HG03135 (cell line): ENCODE results near the gene PDZK1IP1.
"Not testable (repeated sequence)": the region's sequence is repeated elsewhere in the genome, so short reads cannot be mapped to it uniquely, and the experiment has no call there.

Experiments
- ATAC-seq: cut with Tn5 transposase; IDR thresholded peaks from one replicate; pipeline ENCODE4 v1.9.1; 2021; ENCODE audit warnings: mild to moderate bottlenecking, moderate library complexity; ENCODE audit not compliant: unreplicated experiment

PDZK1IP1 gene

DNA sequence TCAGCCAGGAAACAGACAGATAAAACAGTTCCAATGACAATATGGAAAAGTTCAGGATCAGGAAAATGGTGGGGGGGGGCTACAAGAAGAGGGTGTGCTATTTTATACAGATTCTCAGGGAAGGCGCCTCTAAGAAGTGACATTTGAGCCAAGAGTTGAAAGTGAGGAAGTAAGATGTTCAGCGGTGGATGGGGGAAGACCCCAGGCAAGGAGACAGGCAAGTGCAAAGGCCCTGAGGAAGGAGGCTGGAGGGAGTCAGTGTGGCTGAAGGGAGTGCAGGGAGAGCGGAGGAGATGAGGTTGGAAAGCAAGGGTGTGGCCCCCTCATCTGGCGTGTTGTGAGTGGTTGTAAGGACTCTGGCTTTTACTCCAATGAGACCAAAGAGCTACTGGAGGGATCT lies 8.4 kb upstream of the PDZK1IP1 start:
- no peak for ATAC-seq

DNA sequence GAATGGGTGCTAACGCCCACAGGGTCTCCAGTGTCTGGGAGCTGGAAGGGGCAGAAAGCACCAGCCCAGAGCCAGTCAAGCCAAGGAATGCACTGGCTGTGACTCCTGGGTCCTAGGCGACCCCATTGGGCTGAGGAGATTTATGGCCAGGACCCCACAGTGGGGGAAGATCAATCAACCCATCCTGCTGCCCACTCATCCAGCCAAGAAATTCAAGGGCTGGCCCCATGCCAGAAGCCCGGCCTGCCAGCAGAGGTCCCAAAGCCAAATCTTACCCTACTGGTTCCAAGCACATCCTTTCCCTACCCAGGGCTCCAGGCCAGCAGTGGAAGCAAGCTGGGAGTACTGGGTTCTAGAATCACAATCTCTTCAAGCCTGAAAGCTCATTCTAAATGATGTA lies 6.8 kb upstream of the PDZK1IP1 start:
- no peak for ATAC-seq

DNA sequence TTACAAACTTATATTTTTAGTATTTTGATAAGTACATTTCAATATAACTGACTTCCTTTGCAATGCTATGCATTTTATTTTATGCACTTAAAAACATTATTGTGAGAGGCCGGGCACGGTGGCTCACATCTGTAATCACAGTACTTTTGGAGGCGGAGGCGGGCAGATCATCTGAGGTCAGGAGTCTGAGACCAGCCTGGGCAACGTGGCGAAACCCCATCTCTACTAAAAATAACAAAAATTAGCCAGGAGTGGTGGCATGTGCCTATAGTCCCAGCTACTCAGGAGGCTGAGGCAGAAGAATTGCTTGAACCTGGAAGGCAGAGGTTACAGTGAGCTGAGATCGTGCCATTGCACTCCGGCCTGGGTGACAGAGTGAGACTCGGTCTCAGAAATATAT lies 6.1 kb upstream of the PDZK1IP1 start:
- not testable (repeated sequence) for ATAC-seq

DNA sequence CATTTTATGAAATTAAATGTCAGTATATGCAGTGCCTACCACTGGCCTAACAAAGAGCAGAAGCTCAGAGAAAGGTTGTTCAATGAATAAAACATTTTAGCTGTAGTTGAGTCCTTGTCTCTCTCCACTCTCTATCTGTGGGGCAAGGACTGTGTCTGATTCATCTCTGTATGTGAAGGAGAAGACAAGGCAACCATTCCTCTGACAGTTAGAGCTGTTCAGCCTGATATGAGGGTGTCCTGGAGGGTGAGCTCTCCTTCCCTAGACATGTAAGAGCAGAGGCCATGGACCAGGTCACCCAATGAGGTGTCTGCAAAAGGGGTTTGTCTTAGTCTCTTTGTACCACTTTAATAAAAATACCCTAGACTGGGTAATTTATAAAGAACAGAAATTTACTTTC lies 4.5 kb upstream of the PDZK1IP1 start:
- ATAC-seq = no peak

DNA sequence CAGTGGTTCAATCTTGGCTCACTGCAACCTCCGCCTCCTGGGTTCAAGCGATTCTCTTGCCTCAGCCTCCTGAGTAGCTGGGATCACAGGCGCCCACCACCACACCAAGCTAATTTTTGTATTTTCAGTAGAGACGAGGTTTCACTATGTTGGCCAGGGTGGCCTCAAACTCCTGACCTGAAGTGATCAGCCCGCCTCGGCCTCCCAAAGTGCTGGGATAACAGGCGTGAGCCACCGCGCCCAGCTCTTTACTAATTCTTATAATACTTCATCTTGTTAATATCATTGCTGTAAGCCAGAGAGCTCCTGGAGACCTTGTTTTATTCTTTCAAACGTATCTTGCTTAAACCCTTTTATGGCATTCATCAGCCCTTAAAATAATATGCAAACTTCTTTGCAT lies 3.7 kb upstream of the PDZK1IP1 start:
- ATAC-seq = not testable (repeated sequence)

DNA sequence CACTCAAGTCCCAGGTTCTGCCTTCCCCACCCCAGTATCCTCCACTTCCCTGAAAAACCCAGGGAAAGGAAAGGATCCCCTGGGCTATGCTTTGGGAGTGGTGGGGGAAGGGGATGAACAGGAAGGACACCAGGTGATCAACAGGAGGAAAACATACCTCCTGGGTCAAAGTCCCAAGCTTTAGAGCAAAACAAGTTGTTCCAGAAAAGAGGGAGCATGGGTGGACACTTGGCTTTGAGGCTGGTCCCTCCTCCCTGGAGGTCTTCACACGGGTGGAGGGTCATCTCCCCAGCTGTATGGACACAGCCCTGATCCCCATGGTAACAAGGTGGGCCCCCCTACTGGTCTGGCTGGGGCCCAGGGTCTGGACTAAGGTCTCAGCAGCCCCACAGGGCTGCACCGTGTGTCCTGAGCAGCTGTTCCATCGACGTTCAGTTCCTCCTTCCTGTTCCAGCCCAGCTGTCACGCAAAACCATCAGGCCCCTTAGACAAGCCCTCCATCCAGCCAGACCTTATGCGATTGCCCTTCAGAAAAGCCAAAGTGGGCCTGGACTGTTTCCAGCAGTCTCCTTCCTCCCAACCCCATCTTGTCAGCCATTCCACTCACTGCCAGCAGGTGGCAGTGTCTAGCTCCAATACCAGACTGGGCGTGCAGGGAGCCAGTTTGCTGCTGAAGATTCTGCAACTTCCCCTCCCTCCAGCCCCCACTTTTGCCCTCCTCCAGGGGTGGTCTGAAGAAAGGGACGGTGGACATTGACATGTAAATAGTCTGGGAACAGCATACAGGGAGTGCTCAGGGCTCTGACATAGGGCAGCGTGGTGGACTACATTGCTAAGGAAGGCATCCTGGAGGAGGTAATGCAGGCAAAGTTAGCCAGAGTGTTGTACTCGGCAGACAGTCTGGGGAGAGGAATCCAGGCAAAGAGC lies 2.9 kb upstream of the PDZK1IP1 start:
- peak; percentile 64 for ATAC-seq

DNA sequence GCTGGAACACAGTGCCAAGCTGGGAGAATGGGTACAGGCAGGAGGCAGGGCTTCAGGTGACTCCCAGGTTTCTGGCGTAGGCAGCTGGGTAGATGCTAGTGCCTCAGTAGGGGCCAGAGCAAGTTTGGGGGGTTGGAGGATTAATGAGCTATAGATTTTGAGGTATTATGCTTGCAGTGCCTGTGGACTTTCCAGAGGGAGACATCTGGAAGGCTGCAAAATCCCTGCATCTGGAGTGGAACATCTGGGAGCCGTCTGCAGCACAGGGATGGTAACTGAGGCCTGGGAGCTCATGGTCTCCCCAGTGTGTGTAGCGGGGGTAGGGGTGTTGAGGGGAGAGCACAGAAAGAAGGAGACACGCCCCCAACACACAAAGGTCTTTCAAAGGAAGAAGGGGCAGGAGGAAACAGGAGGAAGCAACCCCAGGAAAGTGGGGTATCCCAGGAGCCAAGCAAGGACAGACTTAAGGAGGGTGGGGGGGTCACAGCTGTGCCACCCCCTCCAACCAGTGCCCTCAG lies 2.2 kb upstream of the PDZK1IP1 start:
- ATAC-seq = no peak

DNA sequence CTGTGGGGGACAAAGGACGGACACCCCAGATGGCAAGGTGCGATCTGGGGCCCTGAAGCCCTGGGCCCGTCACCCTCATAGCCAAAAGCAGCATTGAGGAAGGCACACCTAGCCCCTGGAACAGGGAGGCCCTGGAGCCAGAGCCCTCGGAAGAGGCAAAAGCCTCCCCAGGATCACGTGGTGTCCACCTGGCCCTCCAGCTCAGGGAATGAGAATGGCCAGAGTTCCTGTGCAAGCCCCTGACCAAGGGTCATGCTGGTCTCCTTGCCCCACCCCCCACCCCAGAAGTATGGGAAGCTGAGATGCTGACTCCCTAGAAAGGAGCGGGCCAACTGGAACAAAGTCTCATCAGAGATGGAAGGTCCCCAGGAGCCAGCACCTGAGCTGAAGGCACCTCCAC lies 1.0 kb upstream of the PDZK1IP1 start:
- no peak for ATAC-seq

DNA sequence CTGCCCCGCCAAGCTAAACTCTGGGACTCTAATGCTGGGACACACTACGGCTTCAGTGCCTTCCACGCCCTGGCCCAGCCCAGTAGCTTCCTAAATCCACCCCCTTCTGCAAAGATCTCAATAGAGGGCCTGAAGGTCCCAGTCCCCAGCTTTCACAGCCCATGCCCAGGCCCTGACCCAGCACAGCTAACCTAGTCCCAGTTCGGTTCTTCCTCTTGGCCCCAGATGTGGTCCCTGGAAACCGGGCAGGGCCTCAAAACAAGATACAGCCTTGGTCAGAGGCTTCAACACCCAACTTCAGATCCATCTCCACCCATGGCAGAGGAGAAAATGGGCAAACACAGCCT lies 646 bp upstream of the PDZK1IP1 start:
- no peak for ATAC-seq

DNA sequence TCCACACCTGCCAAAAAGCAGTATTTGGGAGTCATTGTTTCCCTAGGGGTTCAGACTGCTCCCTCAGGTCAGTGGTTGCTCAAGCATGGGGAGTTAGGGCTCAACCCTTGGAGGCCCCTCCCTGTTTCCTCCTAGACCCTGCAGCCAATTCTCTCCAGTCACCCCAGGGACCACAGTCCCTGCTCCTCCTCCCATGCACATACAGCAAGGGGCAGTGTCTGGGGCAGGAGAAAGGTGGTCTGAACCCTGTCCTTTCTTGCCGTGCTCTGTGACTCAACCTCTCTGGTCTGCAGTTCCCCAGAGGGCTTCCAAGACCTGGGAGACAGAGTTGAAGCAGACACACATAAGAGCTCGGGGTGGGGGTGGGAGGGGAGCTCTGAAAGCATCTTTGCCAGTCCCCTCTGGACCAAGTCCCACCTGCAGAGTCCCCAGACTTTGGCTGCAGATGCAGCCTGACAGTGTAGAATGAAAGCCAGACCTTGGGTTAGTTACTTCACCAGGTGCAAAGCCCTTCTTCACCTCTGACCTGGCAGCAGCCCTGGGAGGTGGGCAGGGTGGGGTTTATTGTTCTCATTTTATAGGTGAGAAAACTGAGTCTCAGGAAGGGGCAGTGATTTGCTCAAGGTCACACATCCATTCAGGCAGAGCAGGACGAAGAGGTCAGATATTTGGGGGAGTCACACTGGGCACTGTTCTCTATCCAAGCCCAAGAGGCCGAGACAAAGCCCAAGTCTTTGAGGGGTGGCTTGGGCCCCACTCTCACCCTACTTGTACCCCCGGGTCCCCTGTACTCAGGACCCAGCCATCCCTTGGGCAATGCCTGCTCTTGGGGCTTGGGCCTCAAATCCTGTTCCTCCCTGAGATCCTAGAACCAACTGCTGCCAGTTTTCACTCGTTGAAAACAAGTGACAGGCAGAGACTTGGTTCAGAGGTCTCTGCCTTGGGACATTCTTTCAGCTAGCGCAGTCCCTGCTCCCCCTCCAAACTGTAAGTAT lies 748 bp downstream of the PDZK1IP1 start:
- no peak for ATAC-seq

DNA sequence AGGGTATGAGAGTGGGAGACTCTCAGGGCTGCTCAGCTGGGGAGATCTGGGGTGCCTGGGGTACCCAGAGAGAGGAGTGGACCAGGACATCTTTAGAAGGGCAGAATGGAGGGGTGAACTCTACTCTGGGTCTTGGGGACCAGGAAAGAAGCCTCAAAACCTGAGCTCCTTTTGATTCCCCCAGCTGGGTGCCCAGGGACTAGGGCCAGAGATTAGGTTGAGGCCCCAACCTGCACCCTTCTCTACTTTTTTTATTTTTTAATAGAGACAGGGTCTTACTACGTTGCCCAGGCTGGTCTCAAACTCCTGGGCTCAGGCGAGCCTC lies 1.9 kb downstream of the PDZK1IP1 start:
- ATAC-seq = no peak

DNA sequence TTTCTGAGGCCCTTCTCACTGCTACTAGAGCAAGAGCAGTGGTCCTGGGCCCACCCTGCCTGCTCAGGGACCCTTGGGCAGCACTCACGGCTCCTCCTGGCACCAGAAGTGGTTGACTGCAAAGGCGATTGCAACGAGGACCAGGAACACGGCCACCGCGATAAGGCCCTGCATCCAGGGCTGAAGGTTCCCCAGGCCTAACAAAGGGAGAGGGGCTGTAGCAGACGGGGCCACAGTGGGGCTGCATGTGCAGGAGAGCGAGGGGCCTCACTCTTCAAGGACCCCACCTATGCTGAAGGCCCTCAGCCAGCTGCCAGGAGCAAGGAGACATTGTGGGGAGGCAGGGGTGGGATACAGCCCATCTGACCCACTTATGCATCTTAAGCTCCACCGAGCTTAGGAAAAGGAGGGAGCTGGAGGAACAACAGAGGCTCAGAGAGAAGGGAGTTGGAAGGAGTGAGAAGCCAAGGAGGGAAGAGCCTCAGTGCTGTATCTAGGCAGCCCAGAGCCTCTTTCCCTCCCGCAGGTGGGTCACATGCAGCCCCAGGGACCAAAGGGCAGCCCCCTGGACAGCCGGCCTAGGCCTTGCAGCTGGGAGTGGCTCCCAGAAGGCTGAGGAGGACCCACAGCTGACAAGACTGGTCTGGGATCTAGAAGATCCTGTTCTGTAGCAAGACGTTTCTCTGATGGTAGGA lies 2.5 kb downstream of the PDZK1IP1 start:
- ATAC-seq = no peak

DNA sequence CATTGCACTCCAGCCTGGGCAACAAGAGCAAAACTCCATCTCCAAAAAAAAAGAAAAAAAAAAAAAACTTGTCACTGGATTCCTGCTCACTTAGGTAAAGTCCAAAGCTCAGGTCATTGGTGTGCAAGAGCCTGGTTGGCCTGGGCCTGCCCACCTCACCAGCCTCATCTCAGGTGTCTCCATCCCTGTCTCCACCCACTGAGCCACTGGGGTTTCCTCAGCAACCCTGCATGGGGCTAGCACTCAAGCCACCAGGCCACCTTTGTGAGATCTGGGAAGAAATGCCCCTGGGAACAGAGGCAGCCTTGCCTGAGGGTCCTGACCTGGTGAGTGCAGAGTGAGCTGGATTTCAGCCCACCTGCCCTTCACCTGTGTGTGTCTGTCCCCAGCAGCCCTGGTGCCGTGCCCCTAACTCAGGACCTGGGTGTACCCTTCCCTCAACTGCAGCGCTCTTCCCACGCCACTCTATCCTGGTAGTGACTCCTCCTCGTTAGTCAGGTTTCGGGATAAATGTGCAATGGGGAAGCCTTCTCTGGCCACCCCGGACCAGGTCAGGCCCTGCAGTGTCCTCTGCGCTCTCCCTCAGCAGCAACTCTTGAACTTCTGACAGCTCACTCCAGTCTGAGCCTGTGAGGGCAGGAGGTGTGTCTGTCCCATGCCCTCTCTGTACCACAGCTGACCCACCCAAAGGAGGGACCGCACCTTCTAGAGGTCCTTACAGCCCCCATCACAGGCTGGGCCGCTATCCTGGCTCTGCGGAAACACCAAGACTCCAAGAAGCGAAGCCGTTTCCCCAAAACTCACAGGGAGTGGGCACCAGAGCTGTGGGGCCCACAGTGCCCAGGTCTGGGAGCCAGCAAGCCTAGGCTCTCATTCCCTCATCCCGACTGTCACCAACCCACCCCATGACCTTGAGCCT lies 3.3 kb downstream of the PDZK1IP1 start:
- ATAC-seq = no peak

DNA sequence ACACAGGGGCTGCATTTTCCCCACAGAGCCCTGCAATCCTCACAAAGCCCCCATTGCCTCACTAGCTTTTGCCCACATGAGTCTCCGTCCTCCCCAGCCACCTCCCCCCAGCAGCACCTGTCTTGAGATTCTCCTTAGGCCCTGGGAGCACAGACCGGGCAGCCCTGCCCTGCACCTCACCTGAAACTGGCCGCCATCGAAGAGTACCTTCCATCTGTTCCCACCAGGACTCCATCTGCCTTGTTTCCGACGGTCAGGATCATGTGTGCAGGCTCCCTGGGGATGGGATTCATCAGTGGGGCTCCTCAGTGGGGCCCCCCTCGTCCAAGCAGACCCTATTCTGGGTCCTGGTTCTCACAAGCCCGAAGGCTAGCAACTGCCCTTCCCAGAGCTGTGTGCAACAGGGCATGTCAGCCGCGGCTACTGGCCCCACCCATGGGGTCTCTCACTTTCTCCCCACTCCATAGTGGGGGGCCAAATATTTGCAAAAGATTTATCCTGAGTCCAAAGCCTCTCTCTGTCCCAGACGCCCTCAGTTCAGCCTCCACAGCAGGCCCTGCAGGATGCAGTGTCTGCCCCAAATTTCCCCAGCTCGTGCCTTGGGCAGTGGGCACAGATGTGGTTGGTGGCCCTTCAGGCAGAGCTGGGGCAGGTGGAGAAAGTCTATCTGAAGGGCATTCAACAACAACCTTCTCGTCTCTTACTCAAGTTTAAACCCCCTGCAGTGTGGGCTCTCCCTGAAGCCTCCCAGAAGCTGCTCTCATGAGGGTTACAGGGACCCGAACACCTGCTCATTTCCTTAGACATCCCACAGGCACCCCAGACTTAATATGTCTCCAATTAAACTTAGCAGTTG lies 4.8 kb downstream of the PDZK1IP1 start:
- ATAC-seq = no peak

DNA sequence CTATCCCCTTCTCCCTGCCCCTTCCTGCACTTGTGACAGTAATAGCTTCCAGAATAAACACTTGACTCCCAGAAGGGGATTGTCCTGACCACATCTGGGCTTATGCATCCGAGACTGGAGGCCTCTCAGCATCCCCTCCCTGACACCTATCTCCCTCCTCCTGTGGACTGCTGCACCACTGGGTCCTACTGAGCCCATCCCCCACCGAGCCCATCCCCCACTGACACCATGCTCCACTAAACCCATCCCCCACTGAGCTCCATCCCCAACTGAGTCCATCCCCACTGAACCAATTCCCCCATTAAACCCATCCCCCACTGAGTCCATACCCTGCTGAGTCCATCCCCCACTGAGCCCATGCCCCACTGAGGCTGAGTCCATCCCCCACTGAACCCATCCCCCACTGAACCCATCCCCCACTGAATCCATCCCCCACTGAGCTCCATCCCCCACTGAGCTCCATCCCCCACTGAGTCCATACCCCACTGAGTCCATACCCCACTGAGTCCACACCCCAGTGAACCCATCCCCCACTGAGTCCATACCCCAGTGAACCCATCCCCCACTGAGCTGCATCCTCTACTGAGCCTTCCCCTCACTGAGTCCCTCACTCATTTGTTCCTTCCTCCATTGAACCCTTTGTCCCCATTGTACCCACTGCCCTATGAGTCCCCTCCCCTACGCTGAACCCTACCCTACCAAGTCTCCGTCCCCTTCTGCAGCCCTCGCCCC lies 5.6 kb downstream of the PDZK1IP1 start:
- ATAC-seq = no peak

DNA sequence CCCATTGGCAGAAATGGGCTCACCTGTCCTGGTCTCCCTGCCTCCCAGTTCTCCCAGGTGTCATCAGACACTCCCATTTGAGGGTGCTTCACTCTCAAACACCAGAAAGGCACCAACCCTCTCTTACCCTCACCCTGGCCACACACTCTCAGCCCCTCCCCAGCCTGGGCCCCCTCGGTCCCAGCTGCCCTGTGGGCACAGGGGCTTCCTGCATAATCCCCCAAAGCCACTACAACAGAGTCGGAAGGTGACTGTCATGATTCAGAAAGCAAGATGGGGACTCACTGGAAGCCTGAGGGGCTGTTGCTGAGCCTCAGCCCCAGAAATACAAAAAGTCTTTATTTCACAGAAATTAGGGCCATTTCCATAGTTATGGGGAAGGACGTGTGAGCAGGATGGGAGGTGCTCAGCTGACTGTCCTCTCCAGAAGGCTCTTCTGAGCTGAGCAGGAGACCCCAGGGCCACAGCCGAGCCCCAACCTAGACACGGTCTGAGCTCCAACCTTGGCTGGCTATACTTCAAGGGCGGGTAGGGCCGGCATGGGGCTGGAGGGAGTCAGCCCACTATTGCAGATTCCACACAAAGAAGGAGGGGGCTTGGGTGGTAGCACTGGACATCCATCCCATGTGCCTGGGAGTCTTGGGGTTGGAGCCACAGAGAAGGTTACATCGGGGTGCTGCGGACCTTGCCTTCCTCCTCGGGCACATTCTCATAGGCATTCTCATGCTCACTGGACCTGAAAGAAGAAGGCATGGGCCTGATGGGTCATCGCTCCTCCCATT lies 6.3 kb downstream of the PDZK1IP1 start:
- ATAC-seq = no peak

DNA sequence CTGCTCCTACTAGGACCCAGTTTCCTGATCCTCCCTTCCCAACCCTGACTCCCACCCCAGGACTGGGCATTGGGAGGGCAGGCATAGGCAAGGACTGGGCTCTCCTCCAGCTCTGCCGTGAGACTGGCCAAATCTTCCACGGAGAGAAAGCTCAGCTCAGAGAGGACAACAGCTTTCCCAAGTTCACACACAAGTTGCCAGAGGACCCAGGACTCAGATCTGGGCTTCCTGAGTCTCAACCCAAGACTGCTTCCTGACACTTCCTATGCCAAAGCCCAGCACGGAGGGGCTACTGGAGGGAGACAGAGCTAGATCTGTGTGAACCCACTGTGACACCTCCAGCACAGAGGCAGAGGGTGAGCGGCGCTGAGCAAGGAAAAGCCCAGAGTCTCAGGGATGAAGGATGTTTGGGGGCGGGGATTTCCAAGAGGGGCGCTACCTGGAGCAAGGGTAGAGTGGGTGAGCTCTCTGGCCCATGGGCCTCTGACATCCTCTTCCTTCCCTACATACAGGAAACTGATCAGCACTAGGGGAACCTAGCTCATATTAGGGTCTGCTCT lies 7.1 kb downstream of the PDZK1IP1 start:
- no peak for ATAC-seq
